Astrocyte of the spinal cord (primary cell): Measurements from ENCODE around the gene AMPH.

Source experiments
- DNase-seq: peaks from one replicate; pipeline ENCODE4 v3.0.0; 2011; ENCODE audit warnings: low read depth, low spot score
- H3K4me3 ChIP-seq: 2 replicates; pipeline ENCODE4 v1.5.1; 2011; ENCODE audit warnings: low read depth, mild to moderate bottlenecking, low read length, moderate library complexity
- CTCF ChIP-seq: IDR thresholded peaks from 2 replicates; pipeline ENCODE4 v1.5.1; 2012; ENCODE audit warnings: low read depth, mild to moderate bottlenecking, low read length, inconsistent platforms
- in situ Hi-C: cut with HindIII; loops from 2 replicates; pipeline ENCODE4 v1.10.0; 2017; ENCODE audit warnings: low sequenced_read_pairs

AMPH gene

GRCh38 chr7:38546763-38547162 lies 84.4 kb downstream of the AMPH start:
- no peak for TF ChIP-seq CTCF
- in situ Hi-C loops: no loop called here

GRCh38 chr7:38545977-38546376 lies 85.2 kb downstream of the AMPH start:
- in situ Hi-C loops: no loop called here
- no peak overlapping the region for H3K4me3 ChIP-seq
- no peak for TF ChIP-seq CTCF
- no peak for DNase-seq

More at GRCh38 chr7:38546763-38547162, 84.4 kb downstream of the AMPH start:
- DNase-seq: no peak
- no peak overlapping the region for H3K4me3 ChIP-seq

GRCh38 chr7:38542156-38542555 lies 89.0 kb downstream of the AMPH start:
- in situ Hi-C loops: no loop called here
- no peak overlapping the region for H3K4me3 ChIP-seq
- no peak for DNase-seq
- no peak for TF ChIP-seq CTCF

- no peak overlapping the region for H3K4me3 ChIP-seq
- TF ChIP-seq CTCF: no peak
- in situ Hi-C loops: no loop called here
- no peak for DNase-seq
Observed at GRCh38 chr7:38541440-38541839, 89.7 kb downstream of the AMPH start.

- DNase-seq: no peak
- no peak for TF ChIP-seq CTCF
- H3K4me3 ChIP-seq: no peak overlapping the region
- in situ Hi-C loops: no loop called here
Observed at GRCh38 chr7:38539477-38540081, 91.6 kb downstream of the AMPH start.

- in situ Hi-C loops: no loop called here
- TF ChIP-seq CTCF: no peak
- no peak for DNase-seq
- H3K4me3 ChIP-seq: no peak overlapping the region
Observed at GRCh38 chr7:38535073-38535472, 96.1 kb downstream of the AMPH start.

GRCh38 chr7:38525857-38526256 lies 105.3 kb downstream of the AMPH start:
- TF ChIP-seq CTCF: no peak
- no peak overlapping the region for H3K4me3 ChIP-seq
- in situ Hi-C loops: no loop called here
- DNase-seq: no peak
